HPDE6-E6E7 (cell line): ENCODE measurements around the gene NDST4.
"Not testable (repeated sequence)": the region's sequence is repeated elsewhere in the genome, so short reads cannot be mapped to it uniquely, and the experiment has no call there.

Experiments used
- DNase-seq: peaks from one replicate; pipeline ENCODE4 v3.0.0; 2011; ENCODE audit warnings: missing footprints; ENCODE audit errors: extremely low spot score

The NDST4 gene

DNA sequence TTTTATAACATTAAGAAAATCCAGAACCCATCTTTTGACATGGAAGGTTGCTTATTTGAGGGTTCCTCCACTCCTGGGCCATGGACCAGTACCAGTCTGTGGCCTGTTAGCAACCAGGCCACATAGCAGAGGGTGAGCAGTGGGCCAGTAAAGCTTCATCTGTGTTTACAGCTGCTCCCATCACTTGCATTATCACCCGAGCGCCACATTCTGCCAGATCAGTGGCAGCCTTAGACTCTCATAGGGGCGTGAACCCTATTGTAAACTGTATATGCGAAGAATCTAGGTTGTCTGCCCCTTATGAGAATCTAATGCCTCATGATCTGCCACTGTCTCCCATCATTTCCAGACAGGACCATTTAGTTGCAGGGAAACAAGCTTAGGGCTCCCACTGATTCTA lies 58.6 kb downstream of the NDST4 start:
- DNase-seq: no peak

DNA sequence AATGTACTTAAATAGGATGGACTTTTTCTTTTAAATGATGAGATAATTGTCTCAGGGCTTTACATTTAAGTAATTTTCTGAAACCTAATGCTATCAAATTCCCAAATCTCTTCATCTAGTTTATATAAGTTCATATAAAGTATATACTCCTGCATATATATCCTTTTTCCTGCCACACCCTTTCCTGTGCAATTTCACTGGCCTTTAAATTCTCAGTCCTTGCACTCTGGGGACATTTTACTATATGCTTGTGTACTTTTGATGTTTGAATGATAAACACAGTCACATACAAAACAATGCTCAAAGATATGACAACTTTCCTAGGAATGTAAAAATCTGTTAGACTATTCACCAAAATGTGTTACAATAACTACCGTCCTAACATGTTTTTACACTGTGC lies 60.1 kb downstream of the NDST4 start:
- DNase-seq: no peak

DNA sequence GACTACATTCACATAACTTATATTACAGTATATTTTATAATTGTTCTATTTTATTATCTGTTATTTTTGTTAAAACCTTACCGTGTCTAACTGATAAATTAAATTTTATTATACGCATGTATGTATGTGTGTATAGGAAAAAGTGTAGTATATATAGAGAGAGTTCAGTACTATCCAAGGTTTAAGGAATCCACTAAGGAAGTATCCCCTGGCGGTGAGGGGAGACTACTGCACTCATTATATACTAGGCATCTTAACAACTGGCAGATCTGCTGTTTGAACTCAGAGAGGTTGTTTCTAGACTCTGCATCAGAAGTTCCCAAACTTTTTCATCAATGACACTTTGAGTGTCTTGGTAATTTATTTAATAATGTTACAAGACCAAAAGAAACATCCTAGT lies 70.9 kb downstream of the NDST4 start:
- DNase-seq: no peak

DNA sequence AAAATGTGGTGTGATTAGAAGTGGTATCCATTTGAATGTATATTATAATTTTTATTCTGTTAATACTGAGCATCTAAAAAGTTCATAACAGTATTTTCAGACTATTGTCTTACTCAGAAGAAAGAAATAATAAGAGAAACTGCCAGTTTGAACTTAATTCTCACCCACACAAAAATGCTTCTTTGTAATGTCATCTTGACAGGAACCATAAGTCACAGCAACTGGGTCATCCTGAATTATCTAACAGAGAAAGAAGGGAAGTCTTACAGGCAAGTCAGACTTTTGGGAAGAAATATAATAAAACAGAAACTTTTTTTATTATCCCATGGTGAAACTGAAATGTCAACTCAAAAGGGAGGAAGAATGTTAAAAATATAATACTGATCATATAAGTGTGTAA lies 83.1 kb downstream of the NDST4 start:
- DNase-seq: no peak

DNA sequence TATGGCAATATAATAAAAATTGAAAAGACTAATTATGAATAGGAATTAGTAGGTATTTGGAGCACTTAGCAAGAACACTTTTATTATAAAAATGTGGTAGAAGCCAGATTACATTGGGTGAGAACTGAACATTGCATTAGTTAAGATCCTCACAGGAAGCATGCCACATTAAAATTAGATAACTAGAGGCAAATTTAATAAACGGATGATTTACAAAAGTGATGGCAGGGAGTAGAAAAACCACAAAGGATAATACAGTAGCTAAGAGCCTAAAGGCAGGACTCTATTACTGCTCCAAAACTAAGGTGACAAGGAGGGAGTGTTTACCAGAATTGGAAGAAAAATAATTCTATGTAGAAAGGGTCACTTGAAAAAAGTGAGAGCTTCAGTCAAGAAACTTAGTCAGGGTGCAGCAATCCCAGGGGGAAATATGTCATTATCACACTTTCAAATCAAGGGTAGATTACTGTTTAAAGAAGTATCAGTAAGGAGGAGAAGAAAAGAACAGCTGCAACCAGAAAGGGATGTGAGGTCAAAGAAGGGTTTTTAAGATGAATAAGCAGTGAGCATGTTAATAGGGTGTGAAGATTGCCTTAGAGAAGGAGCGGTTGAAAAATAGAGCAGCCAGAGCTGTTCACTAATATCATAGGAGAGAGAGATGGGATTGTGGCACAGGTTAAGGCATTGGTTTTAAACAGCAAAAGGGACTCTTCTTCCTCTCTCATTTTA lies 84.6 kb downstream of the NDST4 start:
- DNase-seq: no peak

DNA sequence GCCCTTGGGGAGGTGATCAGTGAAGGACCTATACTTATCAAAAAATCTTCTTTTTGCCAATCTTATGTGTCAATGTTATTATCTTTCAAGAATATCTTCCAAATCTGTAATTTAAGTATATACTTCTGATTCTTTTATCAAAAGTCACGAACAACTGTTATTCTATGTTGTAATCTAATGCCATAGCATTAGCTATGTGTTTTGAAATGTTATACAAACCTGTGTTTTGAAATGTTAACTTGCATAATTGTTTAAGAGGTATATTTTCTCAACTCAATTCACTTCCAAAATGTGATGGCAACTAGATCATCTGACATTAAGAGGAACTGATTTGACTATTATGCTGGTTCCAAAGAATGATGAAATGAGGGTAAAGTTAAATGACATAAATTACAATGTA lies 113.5 kb downstream of the NDST4 start:
- no peak for DNase-seq

DNA sequence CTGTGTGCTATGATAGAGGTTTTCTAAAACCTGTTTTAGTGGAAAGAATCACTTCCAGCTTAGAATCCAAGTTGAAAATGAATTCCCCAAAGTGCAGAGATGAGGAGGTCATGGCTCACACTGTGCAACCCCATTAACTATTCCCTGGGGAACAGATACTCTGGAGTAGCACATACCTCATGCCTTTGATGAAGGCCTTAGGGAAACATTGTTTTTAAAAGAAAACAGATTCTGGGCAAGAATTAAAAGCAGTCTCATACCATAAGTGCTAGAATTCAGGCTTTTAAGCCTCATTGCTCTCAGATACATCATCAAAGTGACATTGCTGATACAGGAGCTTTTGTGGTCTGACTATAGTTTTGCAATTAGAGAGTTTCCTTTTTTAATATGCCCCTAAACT lies 115.1 kb downstream of the NDST4 start:
- no peak for DNase-seq

DNA sequence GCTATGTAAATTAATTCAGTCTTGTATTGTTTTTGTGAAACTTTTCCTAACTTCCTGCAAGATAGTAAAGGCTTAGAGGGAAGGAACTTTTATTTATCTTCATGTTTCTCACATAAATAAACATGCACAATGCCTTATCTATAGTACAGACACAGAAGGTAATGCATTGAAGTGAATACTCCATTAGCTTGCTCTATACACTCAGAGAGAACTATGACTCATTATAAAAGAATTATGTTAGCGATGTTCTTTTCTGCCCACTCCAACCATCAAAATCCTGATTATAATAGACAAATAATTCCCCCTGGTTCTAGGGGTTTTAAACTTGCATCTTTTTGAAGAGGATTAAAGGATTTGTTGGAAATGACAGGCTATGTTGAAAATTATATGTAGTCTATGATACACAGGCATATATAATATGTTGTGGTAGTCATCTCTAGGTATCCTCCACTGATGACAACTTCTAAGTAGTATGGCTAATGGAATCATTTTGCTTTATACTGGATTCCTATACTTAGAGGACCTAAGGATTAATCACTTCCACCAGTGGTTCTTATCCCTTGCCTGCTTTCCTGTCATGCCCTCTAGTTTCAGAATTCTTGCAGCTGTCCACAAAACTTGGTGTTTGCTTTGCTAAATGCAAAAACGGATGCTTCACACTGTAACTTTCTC lies 115.7 kb downstream of the NDST4 start:
- no peak for DNase-seq

DNA sequence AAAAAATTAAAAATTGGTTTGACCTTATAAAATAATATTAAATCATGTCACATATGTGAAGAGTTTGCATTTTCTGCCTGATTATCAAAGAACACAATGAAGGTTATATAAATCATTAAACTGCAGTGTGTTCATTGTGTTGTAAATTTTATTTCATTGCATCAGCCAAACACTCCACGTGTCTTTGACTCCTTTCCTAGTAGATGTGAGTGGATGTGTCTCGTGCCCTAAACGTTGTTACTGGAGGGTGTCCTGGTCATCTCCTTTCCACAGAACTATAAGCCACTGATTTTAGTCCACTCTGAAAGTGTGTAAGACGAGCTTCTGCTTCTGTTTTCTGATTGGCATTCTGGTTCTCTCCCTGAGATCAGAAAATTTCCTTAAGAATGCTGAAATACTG lies 127.3 kb downstream of the NDST4 start:
- DNase-seq: no peak

DNA sequence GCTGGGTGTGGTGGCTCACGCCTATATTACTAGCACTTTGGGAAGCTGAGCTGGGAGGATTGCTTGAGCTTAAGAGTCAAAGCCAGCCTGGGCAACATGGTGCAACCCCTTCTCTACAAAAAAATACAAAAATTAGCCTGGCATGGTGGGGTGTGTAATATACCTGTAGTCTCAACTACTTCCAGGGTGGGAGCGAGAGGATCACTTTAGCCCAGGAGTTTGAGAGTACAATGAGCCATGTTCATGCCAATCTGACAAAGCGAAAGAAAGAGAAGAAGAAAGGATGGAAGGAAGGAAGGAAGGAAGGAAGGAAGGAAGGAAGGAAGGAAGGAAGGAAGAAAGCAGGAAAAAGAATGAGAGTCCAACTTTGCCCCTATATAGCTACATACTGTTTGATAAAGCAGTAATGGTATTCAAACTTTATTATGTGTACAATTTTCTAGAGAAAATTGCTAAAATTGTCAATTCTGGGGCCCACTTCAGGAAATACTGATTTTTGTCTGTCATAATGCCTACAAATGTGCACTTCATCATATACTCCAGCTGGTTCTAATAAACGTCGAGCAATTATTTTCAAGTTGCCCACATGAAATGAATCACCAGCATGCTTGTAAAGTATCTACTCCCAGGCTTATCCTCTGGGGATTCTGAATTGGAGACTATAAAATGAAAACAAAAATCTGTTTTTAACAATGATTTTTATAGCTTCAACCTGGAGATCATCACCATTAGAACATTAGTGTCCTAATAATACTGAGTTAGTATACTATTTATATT lies 132.3 kb downstream of the NDST4 start:
- DNase-seq: no peak

DNA sequence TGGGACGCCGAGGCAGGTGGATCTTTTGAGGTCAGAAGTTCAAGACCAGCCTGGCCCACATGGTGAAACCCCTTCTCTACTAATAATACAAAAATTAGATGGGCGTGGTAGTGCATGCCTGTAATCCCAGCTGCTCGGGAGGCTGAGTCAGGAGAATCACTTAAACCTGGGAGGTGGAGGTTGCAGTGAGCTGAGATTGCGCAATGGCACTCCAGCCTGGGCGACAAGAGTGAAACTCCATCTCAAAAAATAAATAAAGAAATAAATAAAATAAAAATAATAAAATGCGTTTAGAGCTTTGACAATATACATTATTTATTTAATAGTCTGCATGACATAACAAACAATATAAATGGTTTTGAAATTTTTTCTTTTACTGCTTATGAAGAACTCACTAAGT lies 133.0 kb downstream of the NDST4 start:
- not testable (repeated sequence) for DNase-seq

DNA sequence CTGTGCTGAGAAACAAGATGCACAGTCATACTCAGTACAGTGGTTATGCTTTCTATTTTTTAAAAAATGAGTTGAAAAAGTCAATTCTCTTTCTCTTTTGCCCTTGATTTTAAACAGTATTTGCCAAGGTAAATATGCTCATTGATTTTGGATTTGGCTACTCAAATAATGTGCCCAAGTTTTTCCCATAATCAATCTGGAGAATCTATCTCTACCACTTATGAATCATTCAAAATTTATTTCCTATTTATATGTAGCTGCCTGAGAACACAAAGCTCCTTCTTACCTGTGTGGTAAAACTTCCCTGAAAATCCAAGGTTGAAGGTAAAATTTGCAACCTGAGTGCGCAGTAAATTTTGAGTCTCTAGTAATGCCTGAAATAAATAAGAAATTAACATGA lies 136.5 kb downstream of the NDST4 start:
- DNase-seq: no peak

DNA sequence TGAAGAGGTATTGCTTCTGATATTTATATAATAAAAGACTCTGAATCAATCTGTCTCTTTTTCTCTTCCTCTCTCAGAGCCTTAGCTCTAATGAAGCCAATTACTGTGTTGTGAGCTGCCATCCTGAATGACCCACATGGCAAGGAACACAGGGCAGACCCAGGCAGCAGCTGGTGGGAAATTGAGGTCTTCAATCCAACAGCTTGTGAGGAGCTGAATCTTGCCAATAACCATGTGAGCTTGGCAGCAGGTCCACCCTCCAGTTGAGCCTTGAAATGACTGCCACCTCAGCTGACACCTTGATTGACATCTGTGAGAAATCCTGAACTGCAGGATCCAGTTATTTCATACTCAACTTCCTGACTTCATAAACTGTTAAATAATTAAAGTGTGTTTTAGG lies 149.4 kb downstream of the NDST4 start:
- DNase-seq: no peak

DNA sequence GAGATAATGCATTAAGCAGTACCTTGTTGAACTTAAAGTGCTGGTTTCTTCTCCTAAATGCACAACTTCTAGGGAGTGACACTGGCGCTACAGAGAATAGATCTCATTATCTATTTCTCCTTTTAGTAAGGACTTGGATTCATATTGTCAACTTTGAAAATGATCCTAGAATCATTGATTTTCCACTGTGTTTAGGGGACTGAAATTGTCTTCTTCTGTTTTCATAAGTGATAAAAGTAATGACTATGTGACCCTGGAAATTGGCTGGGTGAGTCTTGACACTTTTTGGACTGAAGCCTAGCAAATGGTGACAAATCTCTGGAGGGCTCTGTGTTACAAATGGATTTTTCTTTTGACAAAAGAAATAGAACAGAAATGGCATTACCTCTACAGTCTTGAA lies 167.8 kb downstream of the NDST4 start:
- no peak for DNase-seq

DNA sequence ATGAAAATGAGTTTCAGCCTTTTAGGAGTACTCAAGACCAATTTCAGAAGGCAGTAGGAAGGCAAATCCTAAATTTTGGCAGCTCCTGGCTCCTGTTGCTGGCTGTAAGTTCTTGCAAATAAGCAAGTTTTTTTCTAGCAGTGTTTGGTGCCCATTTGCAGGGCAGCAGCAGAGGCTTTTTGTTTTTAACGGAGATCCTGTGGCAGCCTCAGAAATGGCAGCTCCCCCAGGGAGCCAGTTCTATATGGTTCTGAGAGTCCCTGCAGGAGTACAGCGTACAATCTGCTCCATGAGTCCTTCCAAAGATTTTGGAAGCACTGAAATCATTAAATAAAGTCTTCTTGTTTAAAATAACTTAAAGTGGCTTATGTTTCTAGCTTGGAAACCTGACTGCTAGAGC lies 171.9 kb downstream of the NDST4 start:
- no peak for DNase-seq

DNA sequence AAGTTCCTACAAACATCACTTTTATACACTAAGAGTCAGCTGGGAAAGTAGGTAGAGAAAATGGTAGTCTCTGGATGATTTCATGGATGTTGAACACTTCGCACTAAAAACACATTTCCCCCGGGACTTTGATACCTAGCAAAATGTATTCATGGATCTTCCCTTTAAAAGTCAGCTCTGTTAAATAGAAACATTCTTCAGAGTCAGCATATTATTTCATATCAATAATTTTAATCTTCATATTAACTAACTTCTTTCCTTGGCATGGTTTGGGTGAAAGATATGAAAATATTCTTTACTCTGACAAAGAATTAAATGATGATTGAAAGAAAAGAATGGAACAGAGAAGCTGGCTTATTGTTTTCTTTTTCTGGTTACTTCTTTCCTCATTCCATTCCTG lies 185.5 kb downstream of the NDST4 start:
- no peak for DNase-seq

DNA sequence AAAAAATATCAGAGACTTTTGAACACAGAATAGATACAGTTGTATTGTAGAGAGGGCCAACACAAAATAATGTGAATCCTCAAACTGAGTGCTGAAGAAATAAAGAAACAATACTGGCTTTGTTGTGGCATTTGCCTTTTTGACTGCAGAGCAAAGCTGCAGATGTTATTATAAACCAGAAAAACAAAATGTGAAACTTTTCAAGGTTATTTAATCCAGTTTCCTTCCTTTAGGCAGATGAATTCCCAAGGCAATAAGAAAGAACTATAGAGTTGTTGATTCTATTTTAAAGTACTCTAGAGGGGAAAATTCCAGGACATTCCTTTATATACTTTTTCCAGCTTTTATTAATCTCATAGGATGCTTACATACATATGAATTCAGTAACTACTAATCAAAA lies 186.8 kb downstream of the NDST4 start:
- DNase-seq: no peak

DNA sequence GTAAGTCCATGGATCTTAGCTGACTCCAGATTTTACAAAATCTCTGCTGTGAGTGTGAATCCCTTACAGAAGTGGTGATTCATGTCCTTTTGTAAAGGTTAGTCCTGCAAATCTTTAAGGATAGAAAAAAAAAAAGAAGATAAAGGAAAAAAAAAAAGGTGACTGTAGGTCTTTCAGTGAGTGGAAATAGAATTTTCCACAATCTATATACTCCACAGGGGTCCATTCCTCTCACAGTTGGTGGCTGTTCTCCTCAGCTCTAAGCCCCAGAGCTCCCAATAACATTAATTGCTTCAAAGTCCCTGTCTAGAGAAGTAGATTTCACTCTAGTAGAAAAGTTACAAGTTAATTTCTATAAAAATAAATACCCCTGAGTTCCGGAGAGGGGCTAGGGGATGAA lies 189.1 kb downstream of the NDST4 start:
- DNase-seq: no peak

DNA sequence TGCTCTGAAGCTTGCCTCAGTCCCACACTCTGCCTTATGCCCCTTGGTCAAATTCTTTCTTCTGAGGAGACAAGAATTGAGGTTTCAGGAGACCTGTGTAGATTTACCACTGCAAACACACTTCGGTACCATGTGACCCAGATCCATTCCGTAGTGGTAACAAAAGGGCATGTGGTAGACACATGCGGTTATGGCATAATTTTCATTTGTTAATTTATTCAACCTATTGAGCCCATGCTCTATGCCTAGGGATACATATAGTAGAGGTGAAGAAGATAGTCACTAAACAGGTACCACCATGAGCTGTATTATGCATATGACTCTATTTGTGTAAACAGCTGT lies 190.9 kb downstream of the NDST4 start:
- no peak for DNase-seq

DNA sequence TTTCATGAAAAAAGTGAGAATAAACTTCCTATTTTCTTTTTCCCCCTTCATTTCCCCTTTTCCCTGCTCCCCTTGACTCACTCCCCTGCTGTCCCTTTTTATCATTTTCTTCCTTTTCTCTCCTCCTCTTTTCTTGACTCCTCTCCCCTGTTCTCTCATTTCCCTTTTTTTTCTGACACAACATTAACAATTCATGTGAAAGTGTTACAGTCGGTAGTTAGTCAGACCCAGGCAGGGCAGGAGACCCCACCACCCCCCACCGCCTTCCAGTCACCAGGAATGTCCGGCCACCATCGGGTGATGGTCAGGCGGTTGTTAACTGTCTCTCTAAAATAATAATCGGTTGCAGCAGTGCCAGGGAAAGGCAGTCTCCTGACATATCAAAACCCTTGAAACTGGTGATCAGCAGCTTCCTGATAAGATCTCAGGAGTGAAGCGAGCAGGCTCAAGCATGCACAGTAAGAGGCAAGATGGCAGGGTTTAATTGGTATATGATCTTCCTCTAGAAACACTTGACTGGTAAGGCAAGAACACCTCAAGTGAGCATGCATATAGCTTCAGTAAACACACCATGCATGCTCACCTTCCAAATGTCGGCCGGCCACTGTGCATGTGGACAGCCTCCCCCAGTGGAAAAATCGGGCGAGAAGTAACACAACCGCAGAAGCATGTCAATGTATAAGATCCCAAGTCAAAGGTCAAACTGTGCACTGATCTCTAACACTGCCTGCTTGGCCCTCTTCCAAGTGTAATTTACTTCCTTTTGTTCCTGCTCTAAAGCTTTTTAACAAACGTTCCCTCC lies 191.4 kb downstream of the NDST4 start:
- DNase-seq: no peak

DNA sequence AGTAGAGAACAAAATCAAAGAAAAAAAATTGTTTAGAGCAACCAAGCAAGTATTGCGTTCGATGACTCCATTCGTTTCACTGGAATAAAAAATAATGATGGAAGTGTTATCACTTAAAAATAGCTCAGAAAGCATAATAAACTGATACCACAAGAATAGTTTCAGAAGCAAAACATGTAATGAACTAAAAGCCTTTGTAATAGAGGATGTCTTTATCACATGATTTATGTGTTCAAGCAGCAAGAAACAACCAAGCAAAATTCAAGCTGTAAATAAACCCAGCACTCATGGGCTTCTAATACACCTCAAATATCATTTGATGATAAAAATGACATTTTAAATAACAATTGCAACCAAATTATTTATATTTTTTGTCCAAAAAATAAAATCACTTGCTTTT lies 192.2 kb downstream of the NDST4 start:
- DNase-seq: no peak

DNA sequence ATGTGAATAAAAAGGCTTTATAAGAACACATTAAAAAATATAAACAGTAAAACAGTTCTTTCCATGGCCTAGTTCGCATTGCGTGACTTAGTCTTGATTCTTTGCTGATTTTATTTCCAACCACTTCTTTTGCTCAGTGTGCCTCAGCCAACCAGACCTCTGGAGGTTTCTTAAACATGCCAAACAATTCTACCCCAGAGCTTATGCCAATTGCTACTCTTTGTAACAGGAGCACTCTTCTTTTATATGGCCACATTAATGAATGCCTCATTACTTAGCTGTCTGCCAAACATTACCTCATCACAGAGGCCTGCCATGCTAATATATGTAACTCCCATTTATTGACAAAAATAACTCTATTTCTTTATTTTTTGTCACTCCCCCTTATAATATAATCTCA lies 202.3 kb downstream of the NDST4 start:
- DNase-seq: no peak
